Spleen (tissue), 11 donors: ENCODE measurements around the gene CDH13. TPM values are rescaled to one million over a fixed set of nuclear protein-coding genes. Genes with fewer than 3 reads are reported as not detected.

Experiments used
- DNase-seq: peaks from one replicate; pipeline ENCODE4 v3.0.0-alpha.2; 2020
- H3K27ac ChIP-seq, 8 donors: fragments of 200-600 bp; sonication (generic) in 7 of 8; 1 replicate in 4 of 8; 2 replicates in 4 of 8; pipeline versions ENCODE4 v1.5.0 to v1.8.0; 2016 to 2021; ENCODE audit warnings: inconsistent platforms in 4 of 8, mild to moderate bottlenecking in 4 of 8, moderate library complexity in 1 of 8
- H3K27me3 ChIP-seq, 7 donors: fragments of 200-600 bp; sonication (generic) in 6 of 7; replicated peaks in 1 of 7; 1 replicate in 4 of 7; 2 replicates in 3 of 7; pipeline versions ENCODE4 v1.5.0 to v1.8.0; 2016 to 2021; ENCODE audit warnings: inconsistent platforms in 3 of 7, mild to moderate bottlenecking in 1 of 7
- H3K36me3 ChIP-seq, 6 donors: fragments of 200-600 bp; sonication (generic) in 5 of 6; 1 replicate in 4 of 6; 2 replicates in 2 of 6; pipeline versions ENCODE4 v1.5.0 to v1.8.0; 2016 to 2021; ENCODE audit warnings: inconsistent platforms in 2 of 6
- H3K4me1 ChIP-seq, 6 donors: fragments of 200-600 bp; sonication (generic) in 5 of 6; 1 replicate in 3 of 6; 2 replicates in 3 of 6; pipeline versions ENCODE4 v1.5.0 to v1.8.0; 2016 to 2021; ENCODE audit warnings: inconsistent platforms in 3 of 6
- H3K4me3 ChIP-seq, 8 donors: fragments of 200-600 bp; sonication (generic) in 7 of 8; 1 replicate in 4 of 8; 2 replicates in 4 of 8; pipeline versions ENCODE4 v1.5.0 to v1.8.0; 2016 to 2021; ENCODE audit warnings: inconsistent platforms in 4 of 8, mild to moderate bottlenecking in 4 of 8, moderate library complexity in 2 of 8
- H3K9me3 ChIP-seq, 8 donors: fragments of 200-600 bp; sonication (generic) in 7 of 8; 1 replicate in 4 of 8; 2 replicates in 4 of 8; pipeline versions ENCODE4 v1.5.0 to v1.8.0; 2016 to 2021; ENCODE audit warnings: inconsistent platforms in 4 of 8
- CTCF ChIP-seq, 11 experiments: fragments of 200-600 bp in 7 of 11; fragments of 450-650 bp in 4 of 11; sonication (generic) in 4 of 11; IDR thresholded peaks in 8 of 11; conservative IDR thresholded peaks in 3 of 11; 1 replicate in 7 of 11; 2 replicates in 4 of 11; pipeline versions ENCODE4 v1.4.0 to v1.8.0; 2016 to 2021; ENCODE audit warnings: antibody characterized with exemption in 11 of 11, inconsistent platforms in 4 of 11, mild to moderate bottlenecking in 1 of 11
- POLR2A ChIP-seq, 3 donors: fragments of 450-650 bp; IDR thresholded peaks; one replicate each; pipeline ENCODE4 v1.5.1; 2017; ENCODE audit warnings: antibody characterized with exemption in 3 of 3, mild to moderate bottlenecking in 1 of 3
- POLR2AphosphoS5 ChIP-seq, 3 donors: sonication (generic); formaldehyde crosslinking; IDR thresholded peaks; one replicate each; pipeline ENCODE4 v1.5.1; 2017; ENCODE audit warnings: antibody characterized with exemption in 3 of 3
- WGBS, 5 donors: extraction: QIAGEN DNeasy Blood & Tissue Kit in 3 of 5; methylation state at CpG; one replicate each; pipeline versions ENCODE4 v1.1.5 to v1.1.7; 2013 to 2018; 5-methylcytosine and 5-hydroxymethylcytosine counted together
- intact Hi-C: fragments of 100-400 bp; cut with DNase I; formaldehyde crosslinking; loops from one replicate; pipeline ENCODE4 v1.15.0; 2023; ENCODE audit warnings: low total_unique reads
- polyA plus RNA-seq, 3 donors: library from polyadenylated mRNA; stranded (reverse); fragments of 200-250 nt; gene quantifications; one replicate each; pipeline ENCODE4 v1.2.1, GENCODE V29; 2013
- total RNA-seq, 7 donors: library from RNA; depleted of rRNA in 3 of 7; stranded (reverse); fragments of >200 nt in 3 of 7; fragmentation: NEBNext Ultra II Directional in 4 of 7; extraction: Animal tissue kit (Norgen Biotek cat#: 25700) in 4 of 7; gene quantifications; one replicate each; pipeline versions ENCODE4 v1.1.0 to v1.2.1, GENCODE V29; 2016 to 2021
- donor health status: healthy with polysubstance abuse.
- donor health status: DM: no; HTN: no; CAD: no; lungs with moderate emphysema.
- donor health status: DM: no; HTN: no; CAD: no.
- donor health status: Bipolar disorder and iron deficiency.
- donor health status: healthy.
- donor health status: DM: no; HTN: no; CAD: no.
- donor health status: DM: yes; HTN: yes; CAD: no.

Gene CDH13
- total and polyA plus RNA-seq, 10 donors = 0.13 to 4.6 (median 1.1) TPM

- DNase-seq = no peak
- Histone ChIP-seq H3K9me3 (no peaks in the 10 kb centered on the region), H3K27ac (no peak overlapping the region), H3K4me3 (no peak overlapping the region), H3K36me3 (no peaks in the 10 kb centered on the region), H3K27me3 (peaks cover 0 to 14% (median 0%) of the 10 kb centered on the region in 7 donors), H3K4me1 (no peaks in the 10 kb centered on the region)
- WGBS, 5 donors = 78 to 91% (median 90%) methylated on average over 3 of the region's 3 CpGs
- intact Hi-C loops = no loop called here
- TF ChIP-seq CTCF (IDR thresholded peaks at IDR 0.05 in 8 of 11, conservative IDR thresholded peaks at IDR 0.05 in 3 of 11) (no peak), POLR2AphosphoS5 (IDR thresholded peaks at IDR 0.05) (no peak), POLR2A (IDR thresholded peaks at IDR 0.05) (no peak)
These were observed 811.6 kb downstream of the CDH13 start for GRCh38 chr16:83438326-83438725.

GRCh38 chr16:83439412-83439811 is 812.6 kb downstream of the CDH13 start:
- Histone ChIP-seq H3K4me3 (no peak overlapping the region), H3K27ac (no peak overlapping the region), H3K36me3 (no peaks in the 10 kb centered on the region), H3K4me1 (no peaks in the 10 kb centered on the region), H3K27me3 (peaks cover 0 to 14% (median 0%) of the 10 kb centered on the region in 7 donors), H3K9me3 (no peaks in the 10 kb centered on the region)
- 82 to 89% (median 88%) methylated on average over 6 of the region's 6 CpGs for WGBS, 5 donors
- no peak for TF ChIP-seq CTCF (IDR thresholded peaks at IDR 0.05 in 8 of 11, conservative IDR thresholded peaks at IDR 0.05 in 3 of 11)
- no peak for TF ChIP-seq POLR2A (IDR thresholded peaks at IDR 0.05)
- TF ChIP-seq POLR2AphosphoS5 (IDR thresholded peaks at IDR 0.05) = no peak
- intact Hi-C loops = no loop called here
- DNase-seq = no peak

- Histone ChIP-seq H3K27ac (no peak overlapping the region), H3K36me3 (no peaks in the 10 kb centered on the region), H3K4me1 (no peaks in the 10 kb centered on the region), H3K4me3 (no peak overlapping the region), H3K27me3 (peaks cover 0 to 14% (median 0%) of the 10 kb centered on the region in 7 donors), H3K9me3 (no peaks in the 10 kb centered on the region)
- intact Hi-C loops = no loop called here
- no peak for DNase-seq
- WGBS, 5 donors = 22 to 42% (median 35%) methylated on average over 4 of the region's 4 CpGs
- TF ChIP-seq POLR2AphosphoS5 (IDR thresholded peaks at IDR 0.05) (no peak), POLR2A (IDR thresholded peaks at IDR 0.05) (no peak), CTCF (IDR thresholded peaks at IDR 0.05 in 8 of 11, conservative IDR thresholded peaks at IDR 0.05 in 3 of 11) (no peak)
These were observed 814.7 kb downstream of the CDH13 start for GRCh38 chr16:83441517-83441916.

- Histone ChIP-seq H3K27me3 (peaks cover 0 to 15% (median 0%) of the 10 kb centered on the region in 7 donors), H3K4me3 (no peak overlapping the region), H3K27ac (no peak overlapping the region), H3K4me1 (no peaks in the 10 kb centered on the region), H3K9me3 (no peaks in the 10 kb centered on the region), H3K36me3 (no peaks in the 10 kb centered on the region)
- intact Hi-C loops = no loop called here
- no peak for DNase-seq
- no peak for TF ChIP-seq CTCF (IDR thresholded peaks at IDR 0.05 in 8 of 11, conservative IDR thresholded peaks at IDR 0.05 in 3 of 11)
- no peak for TF ChIP-seq POLR2AphosphoS5 (IDR thresholded peaks at IDR 0.05)
- TF ChIP-seq POLR2A (IDR thresholded peaks at IDR 0.05) = no peak
- 77 to 94% (median 93%) methylated on average over 3 of the region's 3 CpGs for WGBS, 5 donors
These were observed 817.2 kb downstream of the CDH13 start for GRCh38 chr16:83443972-83444371.
